ENCODE results near the gene KIT.

KIT gene

GRCh38 chr4:54659313-54659712, 1.6 kb downstream of the KIT start:
- H3K4me3 ChIP-seq (ENCODE audit: low read depth, low read length): peak overlapping the region; percentile 75
- TF ChIP-seq CTCF (IDR thresholded peaks at IDR 0.05; ENCODE audit: low read depth, low read length, missing control alignments): no peak
- in situ Hi-C loops (cut with HindIII; ENCODE audit: low sequenced_read_pairs): no loop called here
- DNase-seq (ENCODE audit: low read depth): no peak

- peak overlapping the region; percentile 75 for H3K4me3 ChIP-seq (ENCODE audit: low read depth, low read length)
- no peak for DNase-seq (ENCODE audit: low read depth)
- in situ Hi-C loops (cut with HindIII; ENCODE audit: low sequenced_read_pairs): no loop called here
- TF ChIP-seq CTCF (IDR thresholded peaks at IDR 0.05; ENCODE audit: low read depth, low read length, missing control alignments): no peak
Measured at GRCh38 chr4:54659749-54660535, 2.2 kb downstream of the KIT start.

- in situ Hi-C loops (cut with HindIII; ENCODE audit: low sequenced_read_pairs): no loop called here
- DNase-seq (ENCODE audit: low read depth): no peak
- TF ChIP-seq CTCF (IDR thresholded peaks at IDR 0.05; ENCODE audit: low read depth, low read length, missing control alignments): no peak
- H3K4me3 ChIP-seq (ENCODE audit: low read depth, low read length): no peak overlapping the region
Measured at GRCh38 chr4:54660591-54660990, 2.8 kb downstream of the KIT start.

- DNase-seq (ENCODE audit: low read depth): no peak
- no peak overlapping the region for H3K4me3 ChIP-seq (ENCODE audit: low read depth, low read length)
- TF ChIP-seq CTCF (IDR thresholded peaks at IDR 0.05; ENCODE audit: low read depth, low read length, missing control alignments): no peak
- in situ Hi-C loops (cut with HindIII; ENCODE audit: low sequenced_read_pairs): no loop called here
Measured at GRCh38 chr4:54661169-54661568, 3.4 kb downstream of the KIT start.

GRCh38 chr4:54661686-54662085, 3.9 kb downstream of the KIT start:
- peak; percentile 66 for DNase-seq (ENCODE audit: low read depth)
- H3K4me3 ChIP-seq (ENCODE audit: low read depth, low read length): no peak overlapping the region
- no peak for TF ChIP-seq CTCF (IDR thresholded peaks at IDR 0.05; ENCODE audit: low read depth, low read length, missing control alignments)
- in situ Hi-C loops (cut with HindIII; ENCODE audit: low sequenced_read_pairs): no loop called here

GRCh38 chr4:54662123-54662522, 4.4 kb downstream of the KIT start:
- in situ Hi-C loops (cut with HindIII; ENCODE audit: low sequenced_read_pairs): no loop called here
- DNase-seq (ENCODE audit: low read depth): no peak
- no peak for TF ChIP-seq CTCF (IDR thresholded peaks at IDR 0.05; ENCODE audit: low read depth, low read length, missing control alignments)
- no peak overlapping the region for H3K4me3 ChIP-seq (ENCODE audit: low read depth, low read length)

Measured in astrocyte of the cerebellum (primary cell).